HepG2 (cell line): Measurements from ENCODE around the gene EEF1A2. TPM values are rescaled to one million over a fixed set of nuclear protein-coding genes. Genes with fewer than 3 reads are reported as not detected.

Experiments used
- ATAC-seq: fragments of 200-7000 bp; cut with Tn5 transposase; 3 replicates; pipeline ENCODE4 v1.9.1; 2020; ENCODE audit warnings: mild to moderate bottlenecking, moderate library complexity
- BruUV-seq: library from RNA; stranded (reverse); fragments of 400-500 nt; replicated peaks from 2 replicates; lab custom pipeline; 2021; lab: Mats Ljungman, UMichigan
- CTCF ChIA-PET: fragments of 300-600 bp; formaldehyde crosslinking; extraction: SDS; loops from one replicate; lab custom pipeline; 2021; ENCODE audit warnings: low total read pairs, inconsistent platforms, low intra/inter-chr PET ratio; lab: Yijun Ruan, JAX
- POLR2A ChIA-PET: fragments of 350-600 bp; sonication (Branson Sonifier 250); formaldehyde crosslinking; loops from one replicate; lab custom pipeline; 2020; ENCODE audit warnings: antibody characterized with exemption, inconsistent platforms; lab: Yijun Ruan, JAX
- DNase-seq: peaks from one replicate; pipeline ENCODE4 v3.0.0-alpha.2; 2015; ENCODE audit warnings: low spot score
- FAIRE-seq: peaks from 3 replicates; lab custom pipeline; 2011; peaks lifted over from hg19 to GRCh38; lab: Jason Lieb, UNC
- H2AFZ ChIP-seq: one replicate; pipeline ENCODE4 v1.6.1; 2011; ENCODE audit warnings: low read length, inconsistent platforms
- H3K27ac ChIP-seq: fragments of 300-600 bp; 3 replicates; pipeline ENCODE4 v1.8.0; 2011; ENCODE audit warnings: mixed run types, mild to moderate bottlenecking, mixed read lengths, low read length, inconsistent platforms; ENCODE audit not compliant: insufficient read depth; ENCODE audit errors: extremely low read length
- H3K27me3 ChIP-seq, 2 experiments: fragments of 200-600 bp in 1 of 2; 2 replicates in 1 of 2; 3 replicates in 1 of 2; pipeline versions ENCODE4 v1.6.0 to v1.8.0; 2011; ENCODE audit warnings: low read length in 2 of 2, mild to moderate bottlenecking in 2 of 2, moderate library complexity in 2 of 2, inconsistent platforms in 1 of 2; ENCODE audit not compliant: insufficient read depth in 2 of 2, control insufficient read depth in 1 of 2
- H3K36me3 ChIP-seq, 2 experiments: fragments of 200-600 bp in 1 of 2; replicated peaks in 1 of 2; 2 replicates in 1 of 2; 3 replicates in 1 of 2; pipeline versions ENCODE4 v1.5.1 to v1.8.0; 2011; ENCODE audit warnings: low read length in 2 of 2, inconsistent platforms in 1 of 2; ENCODE audit not compliant: insufficient read depth in 2 of 2, control insufficient read depth in 1 of 2
- H3K4me1 ChIP-seq: 2 replicates; pipeline ENCODE4 v1.5.1; 2012; ENCODE audit warnings: low read length, inconsistent platforms; ENCODE audit not compliant: insufficient read depth
- H3K4me2 ChIP-seq: 2 replicates; pipeline ENCODE4 v1.6.0; 2011; ENCODE audit warnings: low read depth, low read length, inconsistent platforms
- H3K4me3 ChIP-seq, 3 experiments: fragments of 200-600 bp in 1 of 3; sonication (generic), shearing (Covaris generic) in 1 of 3; replicated peaks in 1 of 3; 2 replicates each; pipeline ENCODE4 v1.5.1; 2011 to 2016; ENCODE audit warnings: low read length in 3 of 3, inconsistent platforms in 2 of 3, low read depth in 2 of 3, mild to moderate bottlenecking in 2 of 3, control low read depth in 1 of 3, mixed read lengths in 1 of 3; ENCODE audit not compliant: insufficient read depth in 1 of 3
- H3K79me2 ChIP-seq: one replicate; pipeline ENCODE4 v1.6.1; 2011; ENCODE audit warnings: low read length, inconsistent platforms; ENCODE audit not compliant: insufficient read depth
- H3K9ac ChIP-seq: 2 replicates; pipeline ENCODE4 v1.6.0; 2011; ENCODE audit warnings: mild to moderate bottlenecking, low read depth, low read length, inconsistent platforms; ENCODE audit not compliant: insufficient read depth
- H3K9me3 ChIP-seq: 2 replicates; pipeline ENCODE4 v1.5.1; 2012; ENCODE audit warnings: mild to moderate bottlenecking, low read length
- H4K20me1 ChIP-seq: 2 replicates; pipeline ENCODE4 v1.6.0; 2011; ENCODE audit warnings: inconsistent platforms, mild to moderate bottlenecking, low read length, moderate library complexity; ENCODE audit not compliant: insufficient read depth
- CBFB ChIP-seq: sonication (generic); formaldehyde crosslinking; IDR thresholded peaks from 2 replicates; pipeline ENCODE4 v1.4.0; 2020; ENCODE audit warnings: missing genetic modification reagents
- GABPB1 ChIP-seq: IDR thresholded peaks from 2 replicates; pipeline ENCODE4 v1.6.1; 2016; ENCODE audit warnings: mild to moderate bottlenecking, missing genetic modification reagents, moderate library complexity, missing compliant biosample characterization
- JDP2 ChIP-seq: sonication (generic); formaldehyde crosslinking; IDR thresholded peaks from 2 replicates; pipeline ENCODE4 v1.8.1; 2022; ENCODE audit warnings: missing genetic modification reagents, borderline replicate concordance
- NFE2L1 ChIP-seq: sonication (generic); formaldehyde crosslinking; IDR thresholded peaks from 2 replicates; pipeline ENCODE4 v1.4.0; 2020; ENCODE audit warnings: missing genetic modification reagents, mild to moderate bottlenecking, borderline replicate concordance
- POLR2AphosphoS2 ChIP-seq: IDR thresholded peaks from 2 replicates; pipeline ENCODE4 v1.6.1; 2011; ENCODE audit warnings: low read depth, low read length, improper control_type of control experiment
- SIX4 ChIP-seq: sonication (generic); formaldehyde crosslinking; IDR thresholded peaks from 2 replicates; pipeline ENCODE4 v1.4.0; 2020; ENCODE audit warnings: missing genetic modification reagents
- ZNF263 ChIP-seq: sonication (generic); formaldehyde crosslinking; IDR thresholded peaks from 2 replicates; pipeline ENCODE4 v1.4.0; 2020; ENCODE audit warnings: missing genetic modification reagents
- ZNF550 ChIP-seq: sonication (generic); formaldehyde crosslinking; IDR thresholded peaks from 2 replicates; pipeline ENCODE4 v1.4.0; 2020; ENCODE audit warnings: mild to moderate bottlenecking, missing genetic modification reagents, borderline replicate concordance
- WGBS: methylation state at CpG from one replicate; pipeline ENCODE4 v1.1.6; 2017; ENCODE audit warnings: low lambda C conversion rate; 5-methylcytosine and 5-hydroxymethylcytosine counted together
- in situ Hi-C: cut with HindIII; loops from 2 replicates; pipeline ENCODE4 v1.10.0; 2017; ENCODE audit warnings: low pct_unique_long_range_greater_than_20kb; ENCODE audit not compliant: extremely low pct_ligation_motif_present
- intact Hi-C: fragments of 100-400 bp; cut with micrococcal nuclease; formaldehyde crosslinking; loops from one replicate; pipeline ENCODE4 v1.10.0; 2022; ENCODE audit not compliant: unreplicated experiment
- polyA plus RNA-seq, 8 experiments: library from polyadenylated mRNA; depleted of rRNA in 3 of 8; stranded (reverse) in 7 of 8; unstranded in 1 of 8; fragments of >200 nt; fragmentation: Illumina TruSeq in 4 of 8; extraction: Trizol in 4 of 8; gene quantifications; 2 replicates each; pipeline versions ENCODE4 v1.2.1 to v1.2.3, GENCODE V29; 2011 to 2016; ENCODE audit warnings: low read depth in 4 of 8, missing spikeins in 1 of 8, mixed read lengths in 1 of 8; ENCODE audit not compliant: insufficient read depth in 1 of 8
- total RNA-seq, 5 experiments: library from RNA; depleted of rRNA; stranded (reverse); fragments of >200 nt; fragmentation: Illumina TruSeq; extraction: Trizol; gene quantifications; 2 replicates each; pipeline ENCODE4 v1.2.3, GENCODE V29; 2016; ENCODE audit warnings: low read depth in 1 of 5
- TF ChIP-seq, protein P1 (sequence below): sonication (generic); formaldehyde crosslinking; IDR thresholded peaks from 2 replicates; pipeline ENCODE4 v1.5.0; 2020; ENCODE audit warnings: missing genetic modification reagents
- TF ChIP-seq, protein P2 (sequence below): sonication (generic); formaldehyde crosslinking; IDR thresholded peaks from 2 replicates; pipeline ENCODE4 v1.4.0; 2020; ENCODE audit warnings: missing genetic modification reagents, borderline replicate concordance

The EEF1A2 gene
- total and polyA plus RNA-seq, 2 of the 13 experiments (the other 11 are each of a cell fraction or from before 2014, with no cell fraction given) = 0.44 to 0.87 TPM

- TF ChIP-seq GABPB1 = 0 out of 2 replicates have a peak, but pooled peaks have one; percentile 6
- 0 out of 2 replicates have a peak, but pooled peaks have one; percentile 80 for TF ChIP-seq ZNF550 (CRISPR knock-in tag)
- TF ChIP-seq NFE2L1 (CRISPR knock-in tag) = 0 out of 2 replicates have a peak, but pooled peaks have one; percentile 33
- TF ChIP-seq, protein P1, sequence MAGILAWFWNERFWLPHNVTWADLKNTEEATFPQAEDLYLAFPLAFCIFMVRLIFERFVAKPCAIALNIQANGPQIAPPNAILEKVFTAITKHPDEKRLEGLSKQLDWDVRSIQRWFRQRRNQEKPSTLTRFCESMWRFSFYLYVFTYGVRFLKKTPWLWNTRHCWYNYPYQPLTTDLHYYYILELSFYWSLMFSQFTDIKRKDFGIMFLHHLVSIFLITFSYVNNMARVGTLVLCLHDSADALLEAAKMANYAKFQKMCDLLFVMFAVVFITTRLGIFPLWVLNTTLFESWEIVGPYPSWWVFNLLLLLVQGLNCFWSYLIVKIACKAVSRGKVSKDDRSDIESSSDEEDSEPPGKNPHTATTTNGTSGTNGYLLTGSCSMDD (CRISPR knock-in tag) = no peak
- no peak for TF ChIP-seq SIX4 (CRISPR knock-in tag)
- no peak for TF ChIP-seq POLR2AphosphoS2
- TF ChIP-seq JDP2 (CRISPR knock-in tag) = no peak
- TF ChIP-seq CBFB (CRISPR knock-in tag) = no peak
- TF ChIP-seq ZNF263 (CRISPR knock-in tag) = no peak
- TF ChIP-seq, protein P2, sequence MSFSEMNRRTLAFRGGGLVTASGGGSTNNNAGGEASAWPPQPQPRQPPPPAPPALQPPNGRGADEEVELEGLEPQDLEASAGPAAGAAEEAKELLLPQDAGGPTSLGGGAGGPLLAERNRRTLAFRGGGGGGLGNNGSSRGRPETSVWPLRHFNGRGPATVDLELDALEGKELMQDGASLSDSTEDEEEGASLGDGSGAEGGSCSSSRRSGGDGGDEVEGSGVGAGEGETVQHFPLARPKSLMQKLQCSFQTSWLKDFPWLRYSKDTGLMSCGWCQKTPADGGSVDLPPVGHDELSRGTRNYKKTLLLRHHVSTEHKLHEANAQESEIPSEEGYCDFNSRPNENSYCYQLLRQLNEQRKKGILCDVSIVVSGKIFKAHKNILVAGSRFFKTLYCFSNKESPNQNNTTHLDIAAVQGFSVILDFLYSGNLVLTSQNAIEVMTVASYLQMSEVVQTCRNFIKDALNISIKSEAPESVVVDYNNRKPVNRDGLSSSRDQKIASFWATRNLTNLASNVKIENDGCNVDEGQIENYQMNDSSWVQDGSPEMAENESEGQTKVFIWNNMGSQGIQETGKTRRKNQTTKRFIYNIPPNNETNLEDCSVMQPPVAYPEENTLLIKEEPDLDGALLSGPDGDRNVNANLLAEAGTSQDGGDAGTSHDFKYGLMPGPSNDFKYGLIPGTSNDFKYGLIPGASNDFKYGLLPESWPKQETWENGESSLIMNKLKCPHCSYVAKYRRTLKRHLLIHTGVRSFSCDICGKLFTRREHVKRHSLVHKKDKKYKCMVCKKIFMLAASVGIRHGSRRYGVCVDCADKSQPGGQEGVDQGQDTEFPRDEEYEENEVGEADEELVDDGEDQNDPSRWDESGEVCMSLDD (CRISPR knock-in tag) = no peak
- ChIA-PET CTCF (no interaction called here), POLR2A (interaction anchor here (1.2 kb wide), 1 partner anchor 23 kb away, joined by 5 read pairs; the partner anchor contains the start of gene PPDPF)
- H3K4me1 ChIP-seq = peaks cover 38% of the 10 kb centered on the region
- intact Hi-C loops (no loop called here), in situ Hi-C loops (no loop called here)
- no TSS peak for BruUV-seq
- FAIRE-seq (no peak), DNase-seq (no peak), ATAC-seq (no peak)
- no peaks in the 10 kb centered on the region for H3K79me2 ChIP-seq
- no peak overlapping the region for H3K9ac ChIP-seq
- H4K20me1 ChIP-seq = no peaks in the 10 kb centered on the region; the same call in 1 of the 2 replicates
- no peak overlapping the region for H3K27ac ChIP-seq
- H3K27me3 ChIP-seq = peaks cover 48 to 91% of the 10 kb centered on the region in 2 experiments
- no peak overlapping the region for H3K4me3 ChIP-seq
- no peaks in the 10 kb centered on the region for H3K9me3 ChIP-seq
- H3K4me2 ChIP-seq = no peak overlapping the region
- H2AFZ ChIP-seq = no peak overlapping the region
- WGBS = 43% methylated on average over 10 of the region's 10 CpGs
- no peaks in the 10 kb centered on the region for H3K36me3 ChIP-seq
These were observed 44.2 kb upstream of the EEF1A2 start for GRCh38 chr20:63543131-63543530.
